Stimulated activated CD8-positive, alpha-beta memory T cell treated with anti-CD3 and anti-CD28 coated beads, Interleukin-2, amount 100 ng/mL, for 1 hour (primary cell): ENCODE data around the gene TNRC6C.
"Not testable (repeated sequence)": the region's sequence is repeated elsewhere in the genome, so short reads cannot be mapped to it uniquely, and the experiment has no call there.

Experiments used
- DNase-seq, 2 donors: peaks; one replicate each; pipeline ENCODE4 v3.0.0-alpha.2; 2020; ENCODE audit warnings: low read depth in 2 of 2

Gene TNRC6C

DNA sequence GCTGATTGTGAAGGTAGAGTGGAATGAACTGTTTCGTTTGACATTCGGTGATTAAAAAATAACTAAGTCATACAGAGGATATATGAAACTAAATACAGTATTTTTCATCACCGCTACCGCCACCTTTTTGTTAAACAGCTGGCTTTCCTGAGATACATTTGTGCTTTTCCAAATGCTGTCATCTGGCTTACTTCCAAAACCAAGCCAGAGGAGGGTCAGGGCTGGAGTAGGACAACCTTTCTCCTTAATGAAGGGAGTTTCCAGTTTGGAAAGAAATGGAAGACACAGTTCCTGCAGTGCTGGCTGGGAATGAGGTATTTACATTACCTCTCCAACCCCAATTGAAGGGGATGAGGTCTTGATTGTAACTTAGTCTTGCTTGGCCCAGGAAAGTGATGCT is 3.2 kb downstream of the TNRC6C start:
- no peak for DNase-seq

DNA sequence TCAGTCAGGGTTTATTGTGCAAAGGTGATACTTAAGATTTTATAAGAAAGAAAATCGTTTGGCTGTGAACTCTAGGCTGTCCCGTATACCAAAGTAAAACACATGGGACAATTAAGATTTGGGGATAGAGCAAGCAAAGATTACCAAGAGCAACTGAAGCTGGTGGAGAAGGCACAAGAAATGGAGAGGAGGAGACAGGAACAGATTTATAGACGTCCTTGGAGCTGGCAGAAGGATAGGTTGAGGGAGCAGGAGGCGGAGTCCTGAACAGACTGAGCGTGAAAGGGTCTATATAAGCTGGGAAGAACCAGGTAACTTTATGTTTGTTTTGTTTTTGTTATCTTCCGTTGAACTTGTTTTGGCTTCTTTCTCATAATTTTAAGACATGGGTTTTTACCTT is 3.8 kb downstream of the TNRC6C start:
- DNase-seq, result no peak

GRCh38 chr17:77963441-77963840 is 4.9 kb downstream of the TNRC6C start:
- DNase-seq, result peak in 1 of 2 donors; percentile 3

DNA sequence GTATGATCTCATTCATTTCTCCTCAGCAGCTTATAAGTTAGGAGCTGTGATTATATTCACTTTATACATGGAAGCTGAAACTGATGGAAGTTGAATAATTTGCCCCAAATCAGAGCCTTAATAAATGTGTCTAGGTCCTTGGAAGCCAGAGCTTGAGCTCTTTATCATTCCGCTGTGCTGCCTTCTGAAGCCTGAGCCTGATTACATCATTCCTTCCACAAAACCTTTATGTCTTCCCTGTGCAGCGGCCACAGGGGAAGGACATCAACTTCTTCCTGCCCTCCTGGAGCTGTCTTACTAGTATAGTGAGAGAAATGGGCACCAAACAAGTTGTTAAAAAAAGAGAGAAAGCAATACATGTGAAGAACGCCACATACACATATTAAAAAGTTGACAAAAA is 6.8 kb downstream of the TNRC6C start:
- DNase-seq, result no peak

- no peak for DNase-seq
Measured at GRCh38 chr17:77966476-77966875, 8.0 kb downstream of the TNRC6C start.

GRCh38 chr17:77968788-77969187 is 10.3 kb downstream of the TNRC6C start:
- no peak for DNase-seq

- not testable (repeated sequence) for DNase-seq
Measured at GRCh38 chr17:77972271-77972670, 13.8 kb downstream of the TNRC6C start.

DNA sequence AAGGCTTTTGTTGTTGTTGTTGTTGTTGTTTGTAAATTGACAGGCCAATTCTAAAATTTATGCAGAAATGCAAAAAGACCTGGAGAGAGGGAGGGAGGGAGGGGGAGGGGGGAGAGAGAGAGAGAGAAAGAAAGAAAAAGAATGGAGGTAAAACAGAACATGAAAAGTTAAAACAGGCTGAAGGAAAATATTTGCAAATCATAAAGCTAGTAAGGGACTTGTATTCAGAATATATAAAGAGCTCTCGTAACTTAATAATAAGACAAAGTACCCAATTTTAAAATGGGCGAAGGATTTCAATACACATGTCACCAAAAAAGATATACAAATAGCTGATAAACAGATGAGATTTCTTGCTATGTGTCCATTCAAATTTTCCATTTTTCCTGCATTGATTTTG is 15.4 kb downstream of the TNRC6C start:
- no peak for DNase-seq

- no peak for DNase-seq
Measured at GRCh38 chr17:77974396-77974795, 15.9 kb downstream of the TNRC6C start.

DNA sequence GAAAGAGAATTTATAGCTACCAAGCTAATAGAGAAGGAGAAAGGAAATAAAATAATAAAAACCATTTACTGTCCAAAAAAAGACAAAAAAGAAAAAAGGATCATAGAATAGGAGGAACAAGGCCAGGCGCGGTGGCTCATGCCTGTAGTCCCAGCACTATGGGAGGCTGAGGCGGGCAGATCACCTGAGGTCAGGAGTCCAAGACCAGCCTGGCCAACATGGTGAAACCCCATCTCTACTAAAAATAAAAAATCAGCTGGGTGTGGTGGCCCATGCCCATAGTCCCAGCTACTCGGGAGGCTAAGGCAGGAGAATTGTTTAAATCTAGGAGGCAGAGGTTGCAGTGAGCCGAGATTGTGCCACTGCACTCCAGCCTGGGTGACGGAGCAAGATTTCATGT is 23.9 kb downstream of the TNRC6C start:
- not testable (repeated sequence) for DNase-seq

DNA sequence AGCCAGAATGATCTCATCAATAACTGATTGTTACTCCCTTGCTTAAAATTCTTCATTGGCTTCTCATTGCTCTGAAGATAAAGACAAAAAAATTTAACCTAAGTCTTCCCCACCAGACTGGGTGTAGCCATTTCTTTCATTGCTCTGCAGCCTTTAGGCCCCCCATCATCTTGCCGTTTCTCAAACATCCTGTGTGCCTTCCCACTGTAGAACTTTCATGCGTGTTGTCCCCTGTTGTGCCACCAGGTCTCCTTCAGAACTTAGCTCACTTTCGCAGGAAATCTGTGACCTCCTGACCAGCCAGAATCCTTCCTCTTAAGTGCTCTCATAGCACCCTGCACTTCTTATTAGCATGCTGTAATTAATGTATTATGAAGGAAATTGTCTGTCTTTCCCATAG is 31.8 kb downstream of the TNRC6C start:
- DNase-seq, result no peak

DNA sequence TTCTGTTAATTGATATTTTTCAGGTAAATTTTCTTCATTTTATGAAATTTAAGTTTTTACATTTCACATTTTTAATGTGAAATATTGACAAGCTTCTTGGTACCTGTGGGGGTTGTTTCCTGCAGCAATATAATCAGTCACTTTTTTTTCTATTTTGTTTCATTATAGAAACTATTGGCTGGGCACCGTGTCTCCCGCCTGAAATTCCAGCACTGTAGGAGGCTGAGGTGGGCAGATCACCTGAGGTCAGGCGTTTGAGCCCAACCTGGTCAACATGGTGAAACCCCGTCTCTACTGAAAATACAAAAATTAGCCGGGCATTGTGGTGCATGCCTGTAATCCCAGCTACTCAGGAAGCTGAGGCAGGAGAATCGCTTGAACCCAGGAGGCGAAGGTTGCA is 35.2 kb downstream of the TNRC6C start:
- DNase-seq, result not testable (repeated sequence)

- DNase-seq, result no peak
Measured at GRCh38 chr17:77995146-77995852, 36.8 kb downstream of the TNRC6C start.

DNA sequence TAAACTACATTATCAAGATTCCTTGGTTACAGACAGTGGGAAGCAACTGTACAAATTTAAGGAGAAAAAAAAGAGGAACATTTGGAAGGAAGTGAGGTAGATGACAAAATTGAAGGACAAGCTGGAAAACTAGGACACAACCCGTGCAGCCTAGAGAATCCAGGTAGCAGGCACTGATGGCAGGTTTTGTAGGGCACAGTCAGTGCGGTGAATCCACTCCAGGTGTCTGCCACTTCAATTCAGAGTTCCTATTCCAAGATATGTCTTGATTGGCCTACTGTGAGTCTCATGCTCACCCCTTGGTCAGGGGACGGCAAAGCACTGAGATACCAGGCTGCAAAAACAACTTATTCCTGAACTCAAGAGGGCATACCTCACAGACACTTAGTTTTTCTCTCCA is 37.8 kb downstream of the TNRC6C start:
- DNase-seq, result no peak

- no peak for DNase-seq
Measured at GRCh38 chr17:77999413-78000173, 41.1 kb downstream of the TNRC6C start.

DNA sequence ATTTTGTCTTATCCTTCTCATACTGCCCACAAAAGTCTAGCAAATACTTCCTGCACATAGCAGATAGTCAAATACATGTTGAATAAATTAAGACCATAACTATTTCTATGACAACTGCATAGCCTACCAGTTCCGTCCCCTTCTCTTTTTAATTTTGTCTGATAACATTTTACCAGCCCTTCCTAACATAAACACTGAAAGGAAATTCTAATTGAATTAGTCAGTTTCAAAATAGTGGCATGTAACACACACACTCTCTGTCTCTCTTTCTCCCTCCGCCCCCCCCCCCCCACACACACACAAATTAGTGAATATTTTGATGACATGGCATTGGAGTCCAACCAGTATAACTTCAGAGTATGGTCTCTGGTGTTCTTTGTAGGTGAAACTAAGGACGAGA is 41.8 kb downstream of the TNRC6C start:
- no peak for DNase-seq

- no peak for DNase-seq
Measured at GRCh38 chr17:78001182-78001581, 42.7 kb downstream of the TNRC6C start.

- no peak for DNase-seq
Measured at GRCh38 chr17:78001612-78002011, 43.1 kb downstream of the TNRC6C start.

- DNase-seq, result no peak
Measured at GRCh38 chr17:78002166-78002565, 43.7 kb downstream of the TNRC6C start.

DNA sequence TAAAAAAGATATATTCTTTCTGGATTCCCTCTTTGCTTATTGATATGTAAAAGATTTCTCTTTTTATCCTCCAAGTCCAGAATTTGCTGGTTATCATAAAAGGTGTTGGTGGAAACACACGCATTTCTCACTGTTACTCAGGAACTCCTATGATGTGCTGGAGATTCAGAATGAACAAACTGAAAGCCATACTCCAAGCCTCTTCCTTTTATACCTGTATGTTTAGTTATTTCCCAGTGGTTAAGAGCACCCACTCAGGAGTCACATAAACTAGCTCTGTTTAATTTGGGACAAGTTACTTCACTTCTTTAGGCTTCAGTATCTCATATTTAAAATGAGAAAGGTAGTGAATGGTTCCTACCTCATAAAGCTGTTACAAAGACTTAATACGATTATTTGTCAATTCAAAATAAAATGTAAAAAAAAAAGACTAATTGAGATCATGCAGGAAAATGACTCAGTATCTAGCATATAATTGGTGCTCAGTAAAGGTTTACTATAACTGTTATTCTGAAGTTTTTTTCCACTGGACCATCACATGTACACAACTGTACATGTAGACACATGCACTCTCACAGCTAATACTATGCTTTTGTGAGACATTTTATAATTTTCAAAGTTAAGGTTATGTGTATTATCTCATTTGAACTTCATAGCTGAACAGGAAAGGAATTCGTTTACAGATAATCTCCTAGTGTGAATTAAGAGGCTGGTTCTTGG is 47.1 kb downstream of the TNRC6C start:
- DNase-seq, result no peak

GRCh38 chr17:78006338-78006737 is 47.8 kb downstream of the TNRC6C start:
- DNase-seq, result no peak

GRCh38 chr17:78007647-78008046 is 49.1 kb downstream of the TNRC6C start:
- no peak for DNase-seq

DNA sequence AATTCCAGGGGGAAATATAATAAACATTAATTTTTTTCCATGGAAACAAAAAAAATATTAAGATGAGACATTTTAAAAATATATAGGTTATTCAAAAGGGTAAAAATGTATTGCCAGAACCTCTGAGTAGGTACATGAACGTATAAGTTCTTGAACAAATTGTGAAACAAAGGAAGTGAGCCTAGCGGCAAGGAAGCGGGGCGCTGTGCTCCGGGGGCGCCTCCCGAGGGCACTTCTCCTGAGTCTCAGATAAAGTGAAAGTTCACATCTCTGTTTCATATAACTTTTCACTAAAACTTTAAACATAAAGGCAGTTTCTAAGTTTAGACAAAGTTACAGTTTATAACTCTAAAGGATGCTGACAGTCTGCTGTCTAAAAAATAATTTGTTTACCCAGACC is 52.3 kb downstream of the TNRC6C start:
- no peak for DNase-seq
